CD14-positive monocyte (primary cell): ENCODE data around the gene OTULIN. TPM values are rescaled to one million over a fixed set of nuclear protein-coding genes. Genes with fewer than 3 reads are reported as not detected.
A peak's percentile ranks its signal among the peaks of the same experiment; 100 is the strongest.

ENCODE experiments used
- DNase-seq, 3 donors: peaks; one replicate each; pipeline ENCODE4 v3.0.0-alpha.2; 2011 to 2022
- H2AFZ ChIP-seq: 2 replicates; pipeline ENCODE4 v1.6.0; 2012; ENCODE audit warnings: mild to moderate bottlenecking, low read depth, low read length, inconsistent platforms; ENCODE audit not compliant: insufficient read depth, poor library complexity, severe bottlenecking
- H3K27ac ChIP-seq, 2 donors: 1 replicate in 1 of 2; 2 replicates in 1 of 2; pipeline ENCODE4 v1.5.1; 2012 to 2013; ENCODE audit warnings: low read length in 2 of 2, control low read depth in 1 of 2, inconsistent platforms in 1 of 2, low read depth in 1 of 2, mild to moderate bottlenecking in 1 of 2
- H3K27me3 ChIP-seq, 2 donors: one replicate each; pipeline versions ENCODE4 v1.6.0 to v1.6.1; 2011 to 2013; ENCODE audit warnings: low read length in 2 of 2; ENCODE audit not compliant: control insufficient read depth in 2 of 2, insufficient read depth in 2 of 2
- H3K36me3 ChIP-seq, 2 donors: replicated peaks in 1 of 2; 1 replicate in 1 of 2; 2 replicates in 1 of 2; pipeline versions ENCODE4 v1.5.1 to v1.6.1; 2012 to 2013; ENCODE audit warnings: low read length in 2 of 2, control low read depth in 1 of 2, inconsistent platforms in 1 of 2, mild to moderate bottlenecking in 1 of 2; ENCODE audit not compliant: insufficient read depth in 2 of 2, control insufficient read depth in 1 of 2
- H3K4me1 ChIP-seq, 2 donors: 1 replicate in 1 of 2; 2 replicates in 1 of 2; pipeline versions ENCODE4 v1.5.1 to v1.6.1; 2012 to 2013; ENCODE audit warnings: low read length in 2 of 2, control low read depth in 1 of 2, inconsistent platforms in 1 of 2, mild to moderate bottlenecking in 1 of 2, moderate library complexity in 1 of 2; ENCODE audit not compliant: insufficient read depth in 2 of 2, control insufficient read depth in 1 of 2
- H3K4me2 ChIP-seq: replicated peaks from 2 replicates; pipeline ENCODE3; 2012; ENCODE audit warnings: low read length, moderate library complexity, mild to moderate bottlenecking; ENCODE audit not compliant: poor library complexity, severe bottlenecking; ENCODE audit errors: extremely low read depth
- H3K4me3 ChIP-seq, 3 experiments: fragments of 200-600 bp in 1 of 3; sonication (generic) in 1 of 3; replicated peaks in 1 of 3; 1 replicate in 2 of 3; 2 replicates in 1 of 3; pipeline ENCODE4 v1.5.1; 2011 to 2013; ENCODE audit warnings: low read length in 3 of 3, mild to moderate bottlenecking in 3 of 3, control low read depth in 2 of 3, low read depth in 2 of 3, inconsistent platforms in 1 of 3, moderate library complexity in 1 of 3
- H3K79me2 ChIP-seq: 2 replicates; pipeline ENCODE4 v1.6.0; 2012; ENCODE audit warnings: mild to moderate bottlenecking, control low read depth, inconsistent platforms, low read length, moderate library complexity; ENCODE audit not compliant: insufficient read depth
- H3K9ac ChIP-seq: 2 replicates; pipeline ENCODE4 v1.6.0; 2017; ENCODE audit warnings: low read length, mild to moderate bottlenecking; ENCODE audit not compliant: insufficient read depth, poor library complexity, severe bottlenecking
- H3K9me3 ChIP-seq, 2 donors: replicated peaks in 1 of 2; 1 replicate in 1 of 2; 2 replicates in 1 of 2; pipeline versions ENCODE4 v1.5.1 to v1.6.1; 2012 to 2013; ENCODE audit warnings: low read length in 2 of 2, control low read depth in 1 of 2; ENCODE audit not compliant: control insufficient read depth in 1 of 2, insufficient read depth in 1 of 2
- H4K20me1 ChIP-seq: 2 replicates; pipeline ENCODE4 v1.6.0; 2012; ENCODE audit warnings: mild to moderate bottlenecking, low read length, control low read depth, moderate library complexity; ENCODE audit not compliant: insufficient read depth
- H3K27ac Mint-ChIP-seq, 7 donors: one replicate each; pipeline ENCODE4 v1.8.0; 2020; ENCODE audit warnings: mild to moderate bottlenecking in 7 of 7, mixed read lengths in 7 of 7, moderate library complexity in 6 of 7, inconsistent platforms in 2 of 7
- H3K27me3 Mint-ChIP-seq, 3 donors: one replicate each; pipeline ENCODE4 v1.8.0; 2021 to 2022; ENCODE audit warnings: low read depth in 3 of 3, mild to moderate bottlenecking in 3 of 3, mixed read lengths in 3 of 3, moderate library complexity in 3 of 3, inconsistent platforms in 1 of 3
- H3K36me3 Mint-ChIP-seq, 2 donors: one replicate each; pipeline ENCODE4 v1.8.0; 2020; ENCODE audit warnings: mixed read lengths in 2 of 2, inconsistent platforms in 1 of 2, mild to moderate bottlenecking in 1 of 2
- H3K4me1 Mint-ChIP-seq: one replicate; pipeline ENCODE4 v1.8.0; 2020; ENCODE audit warnings: mild to moderate bottlenecking, mixed read lengths
- H3K4me3 Mint-ChIP-seq, 2 donors: one replicate each; pipeline ENCODE4 v1.8.0; 2020; ENCODE audit warnings: mild to moderate bottlenecking in 2 of 2, mixed read lengths in 2 of 2, moderate library complexity in 1 of 2
- H3K9me3 Mint-ChIP-seq, 7 donors: one replicate each; pipeline ENCODE4 v1.8.0; 2020 to 2022; ENCODE audit warnings: mixed read lengths in 7 of 7, mild to moderate bottlenecking in 6 of 7, moderate library complexity in 6 of 7, inconsistent platforms in 2 of 7
- WGBS: methylation state at CpG from one replicate; pipeline ENCODE4 v1.1.5; 2013; ENCODE audit warnings: missing lambda C conversion rate; ENCODE audit not compliant: insufficient coverage; 5-methylcytosine and 5-hydroxymethylcytosine counted together
- intact Hi-C, 2 donors: fragments of 100-400 bp; cut with micrococcal nuclease; formaldehyde crosslinking; loops; one replicate each; pipeline versions ENCODE4 v1.15.0 to v1.15.1; 2023
- polyA plus RNA-seq, 3 donors: library from polyadenylated mRNA; depleted of rRNA in 1 of 3; unstranded in 2 of 3; stranded (reverse) in 1 of 3; fragments of 300-500 nt in 2 of 3; fragments of >200 nt in 1 of 3; fragmentation: Illumina TruSeq in 2 of 3; gene quantifications; 1 replicate in 2 of 3; 2 replicates in 1 of 3; pipeline ENCODE4 v1.2.3, GENCODE V29; 2012 to 2021
- TF ChIP-seq, protein P1 (sequence below): fragments of 200-600 bp; IDR thresholded peaks from one replicate; pipeline ENCODE4 v1.8.0; 2022; ENCODE audit warnings: antibody characterized with exemption, mild to moderate bottlenecking

OTULIN gene
- polyA plus RNA-seq, 3 donors = 13.7 to 14.2 (median 14.0) TPM

DNA sequence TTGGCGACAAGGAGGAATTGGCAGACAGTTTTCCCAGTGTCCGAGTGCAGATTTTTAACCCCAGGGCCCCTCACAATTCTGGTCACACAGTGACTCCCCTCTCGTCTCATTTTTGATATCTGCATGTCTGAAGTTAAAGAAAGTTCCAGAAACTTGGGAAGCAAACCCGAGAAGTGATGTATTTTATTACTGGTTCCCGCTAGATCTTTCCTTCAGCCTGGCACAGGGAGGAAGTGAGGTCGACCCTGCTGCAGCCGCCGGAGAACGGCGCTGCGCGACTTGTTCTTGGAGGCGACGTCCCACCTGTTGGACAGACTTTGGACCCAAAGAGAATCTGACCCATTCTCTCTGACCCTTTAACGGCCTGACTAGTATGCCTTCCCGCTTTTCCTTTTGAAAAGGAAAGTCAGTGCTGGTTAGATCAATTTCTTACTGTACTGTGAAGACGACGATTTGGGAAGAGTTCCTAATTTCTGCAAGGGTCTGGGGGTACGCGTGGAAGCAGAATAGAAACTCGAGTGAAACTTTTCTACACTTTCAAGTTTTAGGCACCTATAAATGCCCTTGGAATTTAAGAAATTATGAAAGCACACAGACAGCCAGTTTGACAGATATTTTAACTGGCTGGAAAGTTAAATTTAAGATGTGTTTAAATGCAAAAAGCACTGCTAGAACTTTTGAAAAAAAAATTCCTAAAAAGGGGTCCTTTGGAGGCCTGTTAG is 744 bp downstream of the OTULIN start:
- 0% methylated on average over 9 of the region's 21 CpGs for WGBS
- H4K20me1 ChIP-seq = peaks cover 53% of the 10 kb centered on the region
- peaks cover 4 to 15% of the 10 kb centered on the region in 2 donors for H3K36me3 ChIP-seq
- no peaks in the 10 kb centered on the region for H3K9me3 Mint-ChIP-seq
- peak overlapping the region; percentile 78 for H3K9ac ChIP-seq
- H3K4me1 Mint-ChIP-seq = peaks cover 52% of the 10 kb centered on the region
- peak overlapping the region; percentile 71 to 90 for H3K27ac ChIP-seq
- intact Hi-C loops = loop anchor here in 1 of 2 donors (10.0 kb wide), 1 partner anchor 80 kb away; the partner anchor contains the start of gene OTULINL
- peaks cover 0 to 2% (median 0%) of the 10 kb centered on the region in 3 donors for H3K27me3 Mint-ChIP-seq
- peaks cover 28 to 37% of the 10 kb centered on the region in 2 donors for H3K4me1 ChIP-seq
- H3K4me2 ChIP-seq = peak overlapping the region; percentile 79
- peaks cover 10 to 21% of the 10 kb centered on the region in 2 donors for H3K36me3 Mint-ChIP-seq
- peak overlapping the region; percentile 51 to 85 (median 74) for H3K4me3 ChIP-seq
- H3K79me2 ChIP-seq = peaks cover 55% of the 10 kb centered on the region
- TF ChIP-seq, protein P1, sequence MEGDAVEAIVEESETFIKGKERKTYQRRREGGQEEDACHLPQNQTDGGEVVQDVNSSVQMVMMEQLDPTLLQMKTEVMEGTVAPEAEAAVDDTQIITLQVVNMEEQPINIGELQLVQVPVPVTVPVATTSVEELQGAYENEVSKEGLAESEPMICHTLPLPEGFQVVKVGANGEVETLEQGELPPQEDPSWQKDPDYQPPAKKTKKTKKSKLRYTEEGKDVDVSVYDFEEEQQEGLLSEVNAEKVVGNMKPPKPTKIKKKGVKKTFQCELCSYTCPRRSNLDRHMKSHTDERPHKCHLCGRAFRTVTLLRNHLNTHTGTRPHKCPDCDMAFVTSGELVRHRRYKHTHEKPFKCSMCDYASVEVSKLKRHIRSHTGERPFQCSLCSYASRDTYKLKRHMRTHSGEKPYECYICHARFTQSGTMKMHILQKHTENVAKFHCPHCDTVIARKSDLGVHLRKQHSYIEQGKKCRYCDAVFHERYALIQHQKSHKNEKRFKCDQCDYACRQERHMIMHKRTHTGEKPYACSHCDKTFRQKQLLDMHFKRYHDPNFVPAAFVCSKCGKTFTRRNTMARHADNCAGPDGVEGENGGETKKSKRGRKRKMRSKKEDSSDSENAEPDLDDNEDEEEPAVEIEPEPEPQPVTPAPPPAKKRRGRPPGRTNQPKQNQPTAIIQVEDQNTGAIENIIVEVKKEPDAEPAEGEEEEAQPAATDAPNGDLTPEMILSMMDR = no peak
- no peaks in the 10 kb centered on the region for H3K27me3 ChIP-seq
- H3K4me3 Mint-ChIP-seq = peak overlapping the region; percentile 91 to 96
- no peaks in the 10 kb centered on the region for H3K9me3 ChIP-seq
- DNase-seq = peak in 2 of 3 donors; percentile 28 to 31
- H2AFZ ChIP-seq = peak overlapping the region; percentile 96
- peak overlapping the region; percentile 89 to 95 (median 92) for H3K27ac Mint-ChIP-seq

DNA sequence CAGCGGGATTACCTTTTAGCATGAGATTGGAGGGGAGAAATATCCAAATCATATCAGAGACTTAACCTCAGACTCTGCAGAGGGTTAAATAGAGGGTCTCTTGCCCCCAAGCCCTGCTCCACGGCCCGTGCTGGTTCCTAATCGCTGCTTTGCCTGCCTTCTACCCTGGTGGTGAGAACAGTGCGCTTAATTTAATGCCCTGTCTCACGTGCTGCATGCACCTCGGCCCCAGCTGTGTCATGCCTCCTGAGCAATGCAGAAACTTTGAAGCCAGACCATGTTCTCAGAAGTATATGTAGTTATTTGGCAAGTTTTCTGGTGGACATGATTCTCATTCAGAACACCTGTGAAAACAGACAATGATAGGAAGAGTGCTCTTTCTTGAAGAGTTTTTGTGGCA is 1.4 kb downstream of the OTULIN start:
- Histone ChIP-seq H2AFZ (no peak overlapping the region), H3K9ac (no peak overlapping the region), H4K20me1 (peaks cover 60% of the 10 kb centered on the region), H3K79me2 (peaks cover 62% of the 10 kb centered on the region), H3K9me3 (no peaks in the 10 kb centered on the region), H3K36me3 (peaks cover 4 to 15% of the 10 kb centered on the region in 2 donors), H3K4me3 (peak overlapping the region in 2 of 3 experiments; percentile 74 to 85), H3K27me3 (no peaks in the 10 kb centered on the region), H3K27ac (peak overlapping the region in 1 of 2 donors; percentile 90), H3K4me1 (peaks cover 33 to 43% of the 10 kb centered on the region in 2 donors), H3K4me2 (peak overlapping the region; percentile 79)
- peaks cover 57% of the 10 kb centered on the region for H3K4me1 Mint-ChIP-seq
- intact Hi-C loops = loop anchor here in 1 of 2 donors (10.0 kb wide), 1 partner anchor 81 kb away; the partner anchor contains the start of gene OTULINL
- TF ChIP-seq, protein P1 = no peak
- peak in 1 of 3 donors; percentile 22 for DNase-seq
- peak overlapping the region; percentile 25 to 96 for H3K4me3 Mint-ChIP-seq
- H3K9me3 Mint-ChIP-seq = no peaks in the 10 kb centered on the region
- H3K36me3 Mint-ChIP-seq = peaks cover 10 to 21% of the 10 kb centered on the region in 2 donors
- peak overlapping the region in 1 of 7 donors; percentile 41 for H3K27ac Mint-ChIP-seq
- WGBS = 6% methylated on average over 5 of the region's 7 CpGs
- H3K27me3 Mint-ChIP-seq = peaks cover 0 to 2% (median 0%) of the 10 kb centered on the region in 3 donors
